IPS DF 4.7 (cell line): ENCODE results near the gene STS.

Experiments
- DNase-seq: peaks from one replicate; pipeline ENCODE4 v3.0.0-alpha.2; 2013; ENCODE audit warnings: low spot score; ENCODE audit errors: extremely low read depth

STS gene, protein sequence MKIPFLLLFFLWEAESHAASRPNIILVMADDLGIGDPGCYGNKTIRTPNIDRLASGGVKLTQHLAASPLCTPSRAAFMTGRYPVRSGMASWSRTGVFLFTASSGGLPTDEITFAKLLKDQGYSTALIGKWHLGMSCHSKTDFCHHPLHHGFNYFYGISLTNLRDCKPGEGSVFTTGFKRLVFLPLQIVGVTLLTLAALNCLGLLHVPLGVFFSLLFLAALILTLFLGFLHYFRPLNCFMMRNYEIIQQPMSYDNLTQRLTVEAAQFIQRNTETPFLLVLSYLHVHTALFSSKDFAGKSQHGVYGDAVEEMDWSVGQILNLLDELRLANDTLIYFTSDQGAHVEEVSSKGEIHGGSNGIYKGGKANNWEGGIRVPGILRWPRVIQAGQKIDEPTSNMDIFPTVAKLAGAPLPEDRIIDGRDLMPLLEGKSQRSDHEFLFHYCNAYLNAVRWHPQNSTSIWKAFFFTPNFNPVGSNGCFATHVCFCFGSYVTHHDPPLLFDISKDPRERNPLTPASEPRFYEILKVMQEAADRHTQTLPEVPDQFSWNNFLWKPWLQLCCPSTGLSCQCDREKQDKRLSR

DNA sequence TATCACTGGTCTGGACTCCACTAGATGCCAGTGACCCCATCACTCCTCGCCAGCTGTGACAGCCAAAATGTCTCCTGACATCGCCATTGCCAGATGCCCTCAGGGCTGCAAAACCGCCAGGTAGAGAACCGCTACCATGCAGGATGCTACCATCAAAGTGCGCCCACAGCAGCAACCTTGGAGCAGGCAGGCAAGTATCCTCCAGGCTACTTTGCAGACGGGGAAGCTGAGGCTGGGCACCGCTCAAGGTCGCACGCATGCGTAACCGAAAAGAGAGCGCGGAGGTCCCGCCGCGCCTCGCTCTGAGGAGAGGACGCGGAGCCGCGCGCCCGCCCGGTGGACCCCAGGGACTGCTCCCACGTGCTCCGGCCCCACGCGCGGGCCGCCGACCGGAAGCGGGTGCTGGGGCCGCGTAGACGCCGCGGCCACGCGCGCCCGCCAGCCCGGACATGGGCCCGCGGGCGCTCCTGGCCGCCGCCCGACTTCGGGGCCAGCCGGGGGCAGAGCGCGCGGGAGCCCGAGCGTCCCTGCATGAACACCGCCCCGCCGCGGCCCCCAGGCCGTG is at the start of gene STS:
Gene STS (plus strand): TSS at position 300 of the 565 bp plus-strand sequence. CDS start 105,488 bp downstream, outside the sequence.
- no peak for DNase-seq

DNA sequence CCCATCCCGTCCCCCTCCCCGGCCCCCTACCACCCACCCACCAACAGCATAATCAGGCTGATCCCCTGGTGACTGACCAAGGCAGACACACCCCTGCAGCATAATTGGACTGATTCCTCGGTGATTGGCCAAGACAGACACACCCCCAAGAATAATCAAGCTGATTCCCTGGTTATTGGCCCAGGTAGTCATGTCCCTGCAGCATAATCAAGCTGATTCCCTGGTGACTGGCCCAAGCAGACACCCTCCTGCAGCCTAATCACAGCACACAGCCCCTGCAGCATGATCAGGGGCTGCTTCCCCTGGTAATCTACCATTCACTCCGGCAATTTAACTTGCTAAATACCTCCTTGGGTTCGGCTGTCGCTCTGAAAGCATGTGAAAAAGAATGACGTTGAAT is 47.5 kb upstream of the STS start:
- no peak for DNase-seq

DNA sequence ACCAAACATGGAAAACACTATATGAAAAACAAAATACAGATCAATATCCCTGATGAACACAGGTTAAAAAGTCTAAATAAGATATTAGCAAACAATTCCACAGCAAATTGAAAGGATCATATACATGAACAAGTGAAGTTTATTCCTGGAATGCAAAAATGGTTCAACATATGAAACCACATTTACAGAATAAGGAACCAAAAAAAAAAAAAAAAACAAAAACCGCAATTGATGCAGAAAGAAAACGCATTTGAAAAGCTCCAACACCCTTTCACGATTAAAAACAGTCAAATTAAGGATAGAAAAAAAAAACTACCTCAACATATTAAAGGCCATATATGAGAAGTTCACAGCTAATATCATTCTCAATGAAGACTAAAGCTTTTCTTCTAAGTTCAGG is 45.4 kb upstream of the STS start:
- no peak for DNase-seq

DNA sequence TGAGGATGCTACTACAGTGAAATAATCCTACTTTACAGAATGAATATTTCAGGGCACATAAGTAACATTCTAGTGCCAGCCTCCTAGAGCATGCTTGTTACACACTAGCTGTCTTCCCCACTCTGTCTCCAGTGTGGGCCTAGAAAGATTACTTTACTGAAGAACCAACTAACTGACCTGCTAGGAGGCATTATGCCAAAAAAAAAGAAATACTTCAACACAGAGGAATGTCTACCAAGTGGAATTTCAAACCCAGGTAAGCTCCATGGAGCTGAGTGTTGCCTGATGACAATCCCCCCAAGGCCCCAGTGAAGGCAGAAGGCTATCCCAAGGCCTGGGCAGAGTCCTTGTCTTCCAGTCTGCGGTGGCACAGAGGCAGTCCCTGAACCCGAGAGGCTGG is 40.9 kb upstream of the STS start:
- DNase-seq = no peak

DNA sequence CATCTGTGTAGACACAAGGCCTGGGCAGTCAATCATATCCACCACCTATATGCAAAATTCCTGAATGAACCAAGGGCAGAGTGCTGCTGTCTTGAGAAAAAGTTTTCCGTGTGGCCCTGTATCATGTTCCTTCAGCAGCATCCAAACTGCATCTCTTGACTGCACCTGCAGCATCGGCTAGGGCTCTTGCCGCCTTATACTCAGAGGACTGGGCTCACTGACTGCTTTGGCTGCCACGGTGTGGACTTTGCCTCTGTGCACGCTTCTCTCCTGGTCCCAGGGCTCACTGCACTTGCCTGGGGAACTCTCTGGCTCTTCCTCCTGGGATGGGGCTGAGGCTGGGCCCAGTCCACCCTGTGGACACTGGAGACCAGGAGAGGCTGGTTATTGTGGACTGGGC is 39.5 kb upstream of the STS start:
- no peak for DNase-seq

DNA sequence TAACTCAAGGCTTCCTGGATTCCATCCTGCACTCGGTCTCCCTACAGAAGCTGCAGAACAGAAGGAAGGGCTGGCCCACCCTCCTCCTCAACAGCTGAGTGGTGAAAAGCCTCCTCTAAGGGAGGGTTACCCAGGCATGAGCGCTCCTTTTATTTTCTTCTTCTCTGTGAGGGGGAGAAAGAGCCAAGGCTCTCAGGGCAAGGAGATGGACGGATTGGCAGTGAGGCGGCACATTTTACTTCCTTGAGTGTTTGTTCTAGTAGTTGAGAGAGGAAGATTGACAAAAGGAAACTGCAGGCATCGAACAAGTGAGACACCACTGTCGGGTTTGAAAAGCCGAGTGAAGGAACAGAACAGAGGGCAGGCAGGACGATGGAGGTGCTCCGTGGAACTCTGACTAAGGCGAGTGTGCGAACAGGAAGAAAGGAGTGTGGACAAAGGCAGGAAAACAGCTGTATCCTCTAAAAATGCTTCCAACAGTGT is 38.4 kb upstream of the STS start:
- no peak for DNase-seq

DNA sequence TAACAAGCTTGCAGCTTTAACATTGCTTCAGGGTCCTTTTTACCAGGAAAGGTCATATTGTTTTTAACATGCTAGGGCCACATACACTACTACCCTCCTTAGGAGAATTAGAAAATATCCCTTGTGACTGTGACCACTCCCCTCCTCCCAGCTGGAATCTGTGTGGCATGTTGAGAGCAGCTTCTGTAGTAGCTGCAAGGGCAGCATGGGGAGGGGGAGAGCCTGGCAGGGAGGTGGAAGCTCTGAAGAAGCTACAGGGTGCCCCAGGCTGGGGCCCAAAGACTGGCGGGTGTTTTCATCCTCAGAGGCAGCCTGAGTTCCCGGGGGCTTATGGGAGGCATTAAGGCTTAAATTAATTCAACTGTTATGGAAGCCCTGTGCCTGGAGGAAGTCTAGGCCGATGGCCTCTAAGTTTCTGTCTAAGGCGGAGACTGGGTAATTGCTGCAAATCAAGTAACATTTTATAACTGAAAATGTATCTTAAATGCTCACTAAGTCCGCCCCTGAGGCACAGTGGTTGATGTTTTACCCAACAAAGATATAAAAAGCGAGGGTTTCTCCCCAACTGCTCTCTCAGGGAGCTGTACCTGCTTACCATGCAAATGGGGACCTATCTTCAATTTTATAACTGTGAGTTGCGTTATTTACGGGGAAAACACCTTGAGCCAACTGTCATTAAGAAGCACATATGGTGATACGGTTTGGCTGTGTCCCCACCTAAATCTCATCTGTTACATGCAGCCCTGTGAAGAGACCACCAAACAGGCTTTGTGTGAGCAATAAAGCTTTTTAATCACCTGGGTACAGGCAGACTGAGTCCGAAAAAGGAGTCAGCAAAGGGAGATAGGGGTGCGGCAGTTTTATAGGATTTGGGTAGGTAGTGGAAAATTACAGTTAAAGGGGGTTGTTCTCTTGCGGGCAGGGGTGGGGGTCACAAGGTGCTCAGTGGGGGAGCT is 37.4 kb upstream of the STS start:
- no peak for DNase-seq

DNA sequence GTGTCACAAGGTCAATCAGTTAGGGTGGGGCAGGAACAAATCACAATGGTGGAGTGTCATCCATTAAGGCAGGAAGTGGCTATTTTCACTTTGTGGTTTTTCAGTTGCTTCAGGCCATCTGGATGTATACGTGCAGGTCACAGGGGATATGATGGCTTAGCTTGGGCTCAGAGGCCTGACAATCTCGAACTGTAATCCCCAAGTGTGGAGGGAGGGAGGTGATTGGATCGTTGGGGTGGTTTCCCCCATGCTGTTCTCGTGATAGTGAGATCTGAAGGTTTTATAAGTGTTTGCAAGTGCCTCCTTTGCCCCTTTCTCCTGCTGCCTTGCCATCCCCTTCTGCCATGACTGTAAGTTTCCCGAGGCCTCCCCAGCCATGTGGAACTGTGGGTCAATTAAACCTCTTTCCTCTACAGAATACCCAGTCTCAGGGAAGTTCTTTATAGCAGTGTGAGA is 36.7 kb upstream of the STS start:
- no peak for DNase-seq

DNA sequence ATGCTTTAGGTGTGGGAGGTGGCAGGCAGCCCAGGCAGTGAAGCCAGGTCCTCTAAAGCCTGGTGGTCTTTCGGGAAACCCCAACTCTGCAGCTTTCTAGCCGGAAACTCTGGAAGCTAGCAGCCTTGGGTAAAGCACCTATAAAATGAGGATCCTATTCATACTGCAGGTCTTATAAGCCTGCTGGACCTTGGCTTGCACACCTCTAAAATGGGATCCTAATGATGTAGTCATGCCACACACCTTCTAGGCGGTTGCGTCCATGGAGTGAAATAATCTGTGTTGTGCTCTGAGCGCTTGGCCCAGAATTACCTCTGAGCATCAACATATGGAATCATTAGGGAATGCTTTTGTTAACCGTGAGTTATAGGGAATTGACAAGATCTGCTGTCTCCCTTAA is 36.0 kb upstream of the STS start:
- no peak for DNase-seq

DNA sequence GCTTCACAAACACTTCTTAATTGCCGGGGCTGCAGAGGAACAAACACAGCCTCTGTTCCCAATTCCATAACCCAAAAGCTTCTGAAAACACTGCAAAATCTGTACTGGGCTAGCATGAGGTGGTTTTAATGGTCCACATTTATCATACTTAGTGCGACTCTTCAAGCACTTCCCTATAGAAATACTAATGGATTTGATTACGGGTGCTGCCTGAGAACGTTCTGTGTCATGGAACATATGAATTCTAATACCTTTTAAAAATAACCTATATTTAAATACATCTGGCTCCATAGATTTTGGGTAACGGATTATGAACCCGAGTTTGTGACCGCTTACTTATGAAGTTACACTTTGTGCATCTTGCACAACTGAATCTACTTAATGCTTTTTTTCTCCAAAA is 35.4 kb upstream of the STS start:
- no peak for DNase-seq

DNA sequence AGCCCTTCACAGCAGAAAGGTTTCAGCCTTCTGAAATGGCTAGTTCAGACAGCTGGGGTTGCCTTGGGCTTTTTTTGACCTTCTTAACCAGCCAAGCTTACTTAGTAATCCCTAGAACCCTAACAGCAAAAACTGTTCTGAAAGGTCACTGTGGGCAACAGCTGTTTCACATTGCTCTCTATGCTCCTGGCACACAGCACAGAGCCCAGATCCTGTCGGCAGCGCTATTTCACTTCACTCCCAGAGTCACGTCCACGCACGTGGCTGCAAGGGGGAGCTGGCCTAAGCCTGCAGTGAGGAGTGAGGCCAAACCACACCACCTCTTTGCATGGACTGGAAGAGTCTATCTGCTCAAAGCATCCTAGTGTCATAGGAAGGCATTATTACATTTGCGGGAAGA is 32.0 kb upstream of the STS start:
- DNase-seq = no peak

DNA sequence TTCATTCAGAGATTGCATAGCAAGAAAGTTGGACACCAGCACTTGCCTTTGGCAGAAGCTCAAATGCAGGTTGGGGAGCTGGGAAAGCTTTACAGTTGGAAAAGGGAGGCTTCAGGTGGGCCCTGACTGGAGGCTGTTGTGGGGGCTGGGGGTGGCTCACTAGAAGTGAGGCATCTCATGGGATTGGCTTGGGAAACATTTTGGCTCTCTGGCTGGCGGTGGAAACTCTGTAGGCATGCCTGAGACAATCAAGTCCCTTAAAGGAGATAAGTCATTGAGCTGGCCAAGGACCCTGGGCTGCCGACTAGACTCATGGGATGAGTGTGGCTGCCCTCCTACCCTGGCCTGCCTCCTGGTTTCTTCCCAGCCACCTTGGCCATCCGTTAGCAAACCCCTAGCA is 31.4 kb upstream of the STS start:
- no peak for DNase-seq

DNA sequence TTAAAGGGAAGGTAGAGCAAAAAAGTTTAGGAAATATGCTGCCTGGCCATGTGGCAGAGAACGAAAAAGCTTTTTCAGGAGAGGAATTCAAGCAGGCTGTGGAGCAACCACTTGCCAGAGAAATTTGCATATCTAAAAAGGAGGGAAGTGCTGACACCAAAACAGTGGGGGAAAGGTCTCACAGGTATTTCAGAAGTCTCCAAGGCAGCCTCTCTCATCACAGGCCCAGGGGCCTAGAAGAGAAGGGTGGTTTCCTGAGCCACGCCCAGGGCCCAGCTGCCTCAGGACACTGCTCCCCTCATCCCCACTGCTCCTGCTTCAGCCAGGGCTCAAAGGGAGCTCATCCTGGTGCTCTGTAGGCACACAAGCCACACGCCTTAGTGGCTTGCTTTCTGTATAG is 29.9 kb upstream of the STS start:
- no peak for DNase-seq

DNA sequence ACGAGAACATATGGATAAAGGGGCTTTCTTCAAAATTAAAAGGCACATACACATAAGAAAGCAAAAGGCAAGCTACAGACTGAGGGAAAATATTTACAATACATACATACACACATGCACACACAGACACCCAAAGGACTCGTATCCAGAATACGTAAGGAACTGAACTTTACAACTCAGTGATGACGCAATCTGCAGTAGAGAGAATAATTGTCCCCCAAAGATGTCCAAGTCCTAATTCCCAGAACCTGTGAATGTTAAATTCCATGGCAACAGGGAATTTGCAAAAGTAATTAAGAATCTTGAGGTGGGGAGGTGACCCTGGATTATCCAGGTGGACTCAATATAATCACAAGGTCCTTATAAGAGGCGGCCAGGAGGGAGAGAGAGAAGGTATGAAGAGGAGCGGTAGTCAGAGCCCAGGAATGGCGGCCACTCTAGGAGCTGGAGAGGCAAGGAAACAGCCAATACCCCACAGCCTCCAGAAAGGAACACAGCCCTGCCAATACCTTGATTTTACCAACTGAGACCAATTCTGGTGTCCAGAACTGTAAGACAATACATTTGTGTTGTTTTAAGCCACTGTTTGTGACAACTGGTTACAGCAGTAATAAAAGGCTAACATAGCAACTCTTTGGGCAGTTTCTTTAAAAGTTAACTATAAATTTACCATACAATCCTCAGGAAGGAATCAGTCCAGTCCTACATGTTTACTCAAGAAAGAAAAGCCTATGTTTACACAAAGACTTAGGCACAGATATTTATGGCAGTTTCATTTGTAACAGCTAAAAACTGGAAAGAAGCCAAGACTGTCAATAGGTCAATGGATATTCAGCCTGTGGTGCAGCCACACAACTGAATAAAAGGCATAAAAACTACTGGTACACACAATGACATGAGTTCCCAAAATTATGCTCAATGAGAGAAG is 27.3 kb upstream of the STS start:
- DNase-seq = no peak

DNA sequence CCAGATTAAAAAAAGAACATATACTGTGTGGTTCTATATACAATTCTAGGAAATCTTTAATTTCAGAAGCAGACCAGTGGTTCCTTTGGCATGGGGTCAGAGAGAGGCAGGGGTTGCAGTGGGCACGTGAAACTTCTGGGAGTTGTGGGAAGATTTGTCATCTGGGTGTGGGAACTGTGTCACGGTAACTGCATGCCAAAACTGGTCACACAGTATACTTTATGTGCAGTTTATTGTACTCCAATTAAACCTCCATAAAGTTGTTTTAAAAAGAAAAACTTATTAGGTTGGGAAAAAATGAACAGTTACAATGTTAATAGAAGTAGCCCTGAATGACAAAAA is 26.7 kb upstream of the STS start:
- no peak for DNase-seq

DNA sequence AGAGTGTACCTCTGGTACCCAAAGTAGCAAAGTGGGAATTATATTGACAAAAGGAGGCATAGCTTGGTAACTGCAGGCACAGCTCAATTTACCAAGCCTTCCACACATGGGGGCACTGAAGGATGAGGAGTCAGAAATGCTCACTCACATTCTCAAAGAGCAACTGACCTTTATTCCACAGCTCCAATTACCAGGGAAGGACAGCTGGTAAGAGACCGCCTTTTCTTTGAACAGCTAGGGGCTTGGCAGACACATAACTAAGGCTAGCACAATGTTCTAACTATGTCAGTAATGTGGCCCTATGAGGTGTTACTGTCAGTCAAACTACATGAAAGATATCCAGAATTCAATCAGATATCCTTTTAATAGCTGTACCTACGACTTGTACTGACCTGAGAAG is 20.5 kb upstream of the STS start:
- DNase-seq = no peak

DNA sequence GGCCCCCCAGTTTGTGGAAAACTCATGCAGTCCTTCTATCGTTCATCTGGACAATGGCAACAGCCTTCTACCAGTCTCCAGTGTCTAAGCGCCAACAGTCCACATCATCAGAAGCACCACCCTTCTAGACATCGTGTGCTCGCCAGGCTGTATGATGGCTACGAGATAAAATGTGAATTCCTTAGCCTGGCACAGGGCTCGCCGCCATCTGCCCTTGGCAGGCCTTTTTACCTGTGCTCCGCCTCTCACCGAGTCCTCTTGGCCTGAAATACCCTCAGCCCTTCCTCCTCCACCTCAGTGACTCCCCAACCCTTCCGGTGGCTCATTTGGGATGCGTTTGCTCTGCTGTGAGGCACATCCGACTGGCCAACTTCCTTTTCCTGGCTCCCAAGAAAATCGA is 15.9 kb upstream of the STS start:
- DNase-seq = no peak

DNA sequence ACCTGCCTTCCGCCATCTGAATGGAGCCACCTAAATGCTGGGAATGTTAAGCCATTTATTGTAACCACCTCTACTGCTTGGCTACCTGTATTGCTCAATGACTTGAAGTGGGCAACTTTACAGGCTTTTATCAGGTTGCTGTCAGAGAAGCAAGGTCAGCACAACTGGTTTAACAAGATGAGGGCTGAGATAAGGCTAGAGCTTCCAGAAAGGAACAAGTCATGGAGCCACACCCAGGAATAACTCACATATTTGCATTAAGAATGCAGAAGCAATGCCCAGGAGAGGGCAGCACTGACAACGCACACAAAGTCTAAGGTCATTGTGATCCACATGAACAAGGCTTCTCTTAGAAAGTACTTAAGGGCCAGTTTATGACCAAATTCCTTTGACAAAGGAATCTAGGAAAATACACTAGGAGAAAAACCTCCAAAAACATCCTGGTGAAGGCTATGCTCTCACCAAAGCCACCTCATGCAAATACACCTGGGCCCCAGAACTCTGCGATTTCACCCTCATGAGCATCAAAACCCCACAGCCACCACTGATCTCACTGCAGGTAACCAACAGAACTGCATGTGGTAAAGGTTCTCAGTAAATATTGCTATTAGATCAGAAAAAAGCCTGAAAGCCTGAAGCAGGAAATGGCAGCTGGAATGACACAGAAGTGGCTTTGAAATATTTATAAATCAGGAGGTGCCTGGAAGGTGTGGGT is 15.0 kb upstream of the STS start:
- DNase-seq = peak; percentile 25

DNA sequence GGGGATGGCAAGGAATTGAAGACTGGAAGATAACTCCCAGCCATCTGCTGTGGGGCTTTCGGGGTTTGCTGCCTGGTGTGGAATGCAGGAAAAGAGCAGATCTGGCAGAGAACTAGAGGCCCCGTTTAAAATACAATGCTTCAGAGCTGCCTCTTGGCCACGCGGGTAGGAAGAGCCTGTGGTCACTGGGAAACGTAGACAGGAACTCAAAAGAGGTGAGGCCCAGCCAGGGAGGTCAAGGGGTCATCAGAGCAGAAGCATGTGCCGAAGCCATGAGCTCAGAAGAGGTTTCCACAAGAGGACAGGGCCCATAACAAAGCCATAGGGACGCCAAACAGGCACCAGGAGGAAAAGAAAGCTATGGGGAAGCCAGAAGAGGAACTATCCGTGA is 14.5 kb upstream of the STS start:
- DNase-seq = no peak

DNA sequence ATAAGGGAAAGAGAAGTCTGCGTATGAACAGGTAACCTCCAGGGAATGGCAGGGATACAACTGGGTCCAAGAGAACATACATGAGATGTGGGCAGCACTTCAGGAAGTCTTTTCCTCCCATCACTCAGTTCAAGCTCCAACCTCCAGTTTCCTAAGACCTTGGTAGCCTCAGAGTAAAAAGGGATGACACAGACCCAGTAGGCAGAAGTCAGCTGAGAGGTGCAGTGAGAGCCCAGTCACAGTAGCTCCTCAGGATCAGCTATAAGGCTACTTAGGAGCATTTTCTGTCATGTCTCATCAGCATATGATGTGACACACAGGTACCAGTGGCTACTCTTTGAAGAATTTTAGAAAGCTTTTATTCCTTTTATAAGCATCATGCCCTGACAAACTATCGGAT is 12.5 kb upstream of the STS start:
- no peak for DNase-seq
